Measurements from ENCODE around the gene ENHO. TPM values are rescaled to one million over a fixed set of nuclear protein-coding genes. Genes with fewer than 3 reads are reported as not detected.

Gene ENHO
- total RNA-seq, 1 donor: not detected

DNA sequence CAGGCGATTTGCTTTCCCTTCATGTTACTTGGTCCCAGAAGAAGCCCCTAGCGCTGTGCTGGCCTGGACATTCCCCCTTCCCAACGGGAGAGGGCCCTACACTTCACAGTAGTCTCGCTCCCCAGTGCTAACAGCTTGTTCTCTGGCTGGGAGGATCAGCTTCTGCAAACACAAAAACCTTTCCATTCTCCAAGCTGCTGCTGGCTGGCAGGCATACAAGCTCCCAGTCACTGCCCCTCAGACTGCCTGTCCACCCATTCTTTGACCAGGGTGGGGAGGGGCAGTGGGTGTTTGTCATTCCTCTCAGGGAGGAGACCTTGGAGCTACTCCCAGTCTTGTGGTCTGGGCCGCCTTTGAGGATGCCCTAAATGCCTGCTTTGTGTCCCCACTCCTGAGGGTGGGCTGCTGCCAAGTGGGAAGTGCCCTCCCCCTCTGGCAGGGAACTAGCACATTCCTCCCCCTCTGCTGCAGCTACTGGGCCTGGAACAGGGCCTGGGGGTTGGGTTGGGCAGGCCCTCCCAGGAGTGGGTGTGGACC, 20.8 kb downstream of the ENHO start:
- peak; percentile 16 for DNase-seq (ENCODE audit: low read depth)
- TF ChIP-seq, protein P1, sequence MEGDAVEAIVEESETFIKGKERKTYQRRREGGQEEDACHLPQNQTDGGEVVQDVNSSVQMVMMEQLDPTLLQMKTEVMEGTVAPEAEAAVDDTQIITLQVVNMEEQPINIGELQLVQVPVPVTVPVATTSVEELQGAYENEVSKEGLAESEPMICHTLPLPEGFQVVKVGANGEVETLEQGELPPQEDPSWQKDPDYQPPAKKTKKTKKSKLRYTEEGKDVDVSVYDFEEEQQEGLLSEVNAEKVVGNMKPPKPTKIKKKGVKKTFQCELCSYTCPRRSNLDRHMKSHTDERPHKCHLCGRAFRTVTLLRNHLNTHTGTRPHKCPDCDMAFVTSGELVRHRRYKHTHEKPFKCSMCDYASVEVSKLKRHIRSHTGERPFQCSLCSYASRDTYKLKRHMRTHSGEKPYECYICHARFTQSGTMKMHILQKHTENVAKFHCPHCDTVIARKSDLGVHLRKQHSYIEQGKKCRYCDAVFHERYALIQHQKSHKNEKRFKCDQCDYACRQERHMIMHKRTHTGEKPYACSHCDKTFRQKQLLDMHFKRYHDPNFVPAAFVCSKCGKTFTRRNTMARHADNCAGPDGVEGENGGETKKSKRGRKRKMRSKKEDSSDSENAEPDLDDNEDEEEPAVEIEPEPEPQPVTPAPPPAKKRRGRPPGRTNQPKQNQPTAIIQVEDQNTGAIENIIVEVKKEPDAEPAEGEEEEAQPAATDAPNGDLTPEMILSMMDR (IDR thresholded peaks at IDR 0.05; ENCODE audit: insufficient read depth, low read depth, low read length): peak; percentile 32
- H3K4me3 ChIP-seq (ENCODE audit: low read depth, low read length): no peak overlapping the region

- no peak for DNase-seq (ENCODE audit: low read depth)
- no peak overlapping the region for H3K4me3 ChIP-seq (ENCODE audit: low read depth, low read length)
- TF ChIP-seq, protein P1 (IDR thresholded peaks at IDR 0.05; ENCODE audit: insufficient read depth, low read depth, low read length): no peak
Measured at GRCh38 chr9:34501372-34501771, 21.4 kb downstream of the ENHO start.

DNA sequence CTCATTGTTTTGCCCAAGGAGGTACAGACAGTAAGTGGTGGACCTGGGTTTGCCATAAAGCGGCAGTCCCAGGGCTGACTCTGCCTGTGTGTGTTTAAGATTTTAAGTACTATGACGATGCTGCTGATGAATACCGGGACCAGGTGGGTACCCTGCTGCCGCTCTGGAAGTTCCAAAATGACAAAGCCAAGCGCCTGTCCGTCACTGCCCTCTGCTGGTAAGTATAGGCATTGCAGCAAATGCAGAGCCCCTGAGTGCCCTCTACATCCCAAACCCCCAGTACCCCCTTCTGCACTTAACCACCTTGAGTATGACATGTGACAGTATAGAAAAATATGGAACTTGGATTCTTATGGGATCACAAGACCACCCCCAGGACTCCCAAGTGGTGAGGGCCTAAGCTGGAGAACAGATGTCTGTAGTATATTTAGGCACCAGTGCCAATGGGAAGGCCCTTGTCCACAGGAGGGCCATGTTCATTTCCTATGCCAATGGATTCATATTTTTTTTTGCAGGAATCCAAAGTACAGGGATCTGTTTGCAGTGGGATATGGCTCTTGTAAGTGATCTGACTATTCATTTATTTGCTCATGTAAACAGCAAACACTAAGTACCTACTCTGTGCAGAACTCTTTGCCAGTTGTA, 22.0 kb downstream of the ENHO start:
- H3K4me3 ChIP-seq (ENCODE audit: low read depth, low read length): no peak overlapping the region
- peak; percentile 31 for DNase-seq (ENCODE audit: low read depth)
- TF ChIP-seq, protein P1 (IDR thresholded peaks at IDR 0.05; ENCODE audit: insufficient read depth, low read depth, low read length): peak; percentile 95

GRCh38 chr9:34499076-34499475, 23.7 kb downstream of the ENHO start:
- no peak for DNase-seq (ENCODE audit: low read depth)
- no peak overlapping the region for H3K4me3 ChIP-seq (ENCODE audit: low read depth, low read length)
- TF ChIP-seq, protein P1 (IDR thresholded peaks at IDR 0.05; ENCODE audit: insufficient read depth, low read depth, low read length): no peak

- H3K4me3 ChIP-seq (ENCODE audit: low read depth, low read length): no peak overlapping the region
- TF ChIP-seq, protein P1 (IDR thresholded peaks at IDR 0.05; ENCODE audit: insufficient read depth, low read depth, low read length): no peak
- DNase-seq (ENCODE audit: low read depth): no peak
Measured at GRCh38 chr9:34498553-34498952, 24.2 kb downstream of the ENHO start.

DNA sequence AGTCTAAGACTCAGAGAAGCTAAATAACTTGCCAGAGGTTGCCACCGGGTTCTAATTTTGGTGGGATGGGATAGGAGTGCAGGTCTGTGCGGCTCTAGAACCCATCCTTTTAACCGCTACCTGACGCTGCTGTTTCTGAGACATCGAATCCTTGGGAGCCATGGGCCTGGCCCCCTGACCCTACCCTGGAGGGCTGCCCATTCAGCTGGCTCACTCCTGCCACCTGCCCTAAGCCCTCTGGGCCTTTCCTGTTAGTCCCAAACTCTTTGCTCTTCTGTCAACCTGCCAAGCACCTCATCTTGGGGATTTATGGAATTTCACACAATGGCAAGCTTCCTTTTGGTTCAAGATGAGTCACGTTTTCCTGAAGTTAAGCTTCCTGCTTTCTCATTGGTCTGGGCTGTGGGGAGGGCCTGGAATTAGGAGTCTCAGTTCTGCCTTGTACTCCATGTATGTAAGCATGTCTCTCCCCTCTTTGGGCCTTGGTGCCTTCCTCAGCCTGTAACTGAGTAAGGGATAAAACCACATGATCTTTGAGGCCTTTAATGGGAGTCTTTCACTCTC, 26.6 kb downstream of the ENHO start:
- no peak for DNase-seq (ENCODE audit: low read depth)
- H3K4me3 ChIP-seq (ENCODE audit: low read depth, low read length): no peak overlapping the region
- TF ChIP-seq, protein P1 (IDR thresholded peaks at IDR 0.05; ENCODE audit: insufficient read depth, low read depth, low read length): no peak
